DMS153 (cell line): ENCODE data around the gene DSN1.

Experiments
- DNase-seq: peaks from one replicate; lab custom pipeline; 2025; lab: John Stamatoyannopoulos, UW

DSN1 gene

DNA sequence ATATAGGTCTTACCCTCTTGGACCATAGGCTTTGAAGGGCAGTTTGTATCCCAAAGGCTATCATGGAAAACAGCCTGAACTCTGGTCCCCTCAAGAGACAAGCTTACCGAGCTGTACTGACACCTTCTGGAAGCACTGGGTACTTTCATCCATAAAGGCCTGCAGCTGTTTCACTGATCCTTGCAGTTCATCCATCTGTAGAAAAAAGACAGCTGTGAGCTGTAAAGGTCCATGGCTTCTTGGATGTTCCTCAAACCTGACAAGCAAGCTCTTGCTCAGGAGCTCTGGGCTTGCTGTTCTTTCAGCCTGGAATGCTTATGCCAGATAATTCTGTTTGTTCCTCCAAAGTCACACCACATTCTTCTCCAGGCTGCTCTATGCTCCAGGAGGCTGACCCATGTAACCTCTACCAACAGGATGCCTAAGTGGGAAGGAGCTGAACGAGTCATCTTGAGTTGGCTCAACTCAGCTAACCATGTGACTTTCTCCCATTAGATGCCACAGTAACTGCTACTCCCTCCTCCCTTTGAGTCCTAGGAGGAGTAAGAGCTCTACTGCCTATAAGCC, 18.8 kb downstream of the DSN1 start:
- peak; percentile 29 for DNase-seq

DNA sequence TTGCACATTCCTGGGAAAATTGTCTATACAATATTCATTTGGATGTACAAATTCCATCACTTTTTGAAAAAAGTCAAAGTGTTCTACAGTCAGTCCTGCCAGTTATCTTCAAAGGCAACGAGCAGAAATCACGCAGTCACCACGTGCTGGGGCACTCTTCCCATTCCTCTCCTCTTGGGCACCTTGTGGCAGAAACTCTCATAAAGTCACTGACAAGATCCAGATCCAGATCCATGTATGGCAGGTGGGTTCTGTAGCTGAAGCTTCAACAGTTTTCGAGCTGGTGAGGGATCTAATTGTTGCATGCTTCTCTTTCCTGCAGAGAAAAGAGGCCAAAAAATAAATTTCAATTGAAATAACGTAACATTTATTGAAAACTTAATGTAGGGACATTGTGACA, 21.0 kb downstream of the DSN1 start:
- DNase-seq = no peak

DNA sequence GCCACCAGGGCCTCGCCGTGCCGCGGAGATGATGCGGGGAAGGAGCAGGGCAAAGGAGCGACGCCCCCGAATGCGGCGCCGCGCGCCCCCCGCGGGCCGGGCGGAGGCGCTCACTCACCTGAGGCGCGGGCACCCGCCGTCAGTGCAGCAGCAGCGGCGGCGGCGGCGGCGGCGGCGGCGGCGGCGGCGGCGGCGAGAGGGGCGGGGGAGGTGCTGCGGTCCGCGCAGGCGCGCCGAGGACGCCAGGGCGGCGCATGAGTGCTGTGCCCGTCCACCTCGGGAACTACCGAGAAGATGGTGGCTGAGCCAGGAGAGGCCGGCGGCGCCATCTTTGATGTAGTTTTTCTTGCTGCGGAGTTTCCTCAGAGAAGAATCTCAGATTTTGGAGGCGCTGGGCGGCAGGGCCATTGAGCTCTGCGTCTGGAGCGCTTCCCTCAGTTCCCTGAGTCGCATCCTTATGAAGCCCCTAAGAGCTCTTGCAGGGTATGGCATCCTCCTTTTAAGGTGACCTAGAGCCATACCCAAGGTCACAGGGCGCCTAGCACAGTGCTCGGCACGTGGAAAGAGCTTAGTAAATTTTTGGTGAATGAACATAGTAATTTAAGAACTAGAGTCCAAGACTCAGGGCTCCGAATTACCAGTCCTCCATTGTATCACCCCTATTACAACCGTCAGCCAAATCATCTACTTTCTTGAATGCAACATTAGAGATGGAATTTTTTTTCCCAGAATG, 27.5 kb downstream of the DSN1 start, which contains the start of gene NDRG3:
TSS of gene NDRG3 (minus strand) at position 164 of the 733 bp plus-strand sequence. CDS start 24,355 bp downstream, outside the sequence.
- peak; percentile 88 for DNase-seq

DNA sequence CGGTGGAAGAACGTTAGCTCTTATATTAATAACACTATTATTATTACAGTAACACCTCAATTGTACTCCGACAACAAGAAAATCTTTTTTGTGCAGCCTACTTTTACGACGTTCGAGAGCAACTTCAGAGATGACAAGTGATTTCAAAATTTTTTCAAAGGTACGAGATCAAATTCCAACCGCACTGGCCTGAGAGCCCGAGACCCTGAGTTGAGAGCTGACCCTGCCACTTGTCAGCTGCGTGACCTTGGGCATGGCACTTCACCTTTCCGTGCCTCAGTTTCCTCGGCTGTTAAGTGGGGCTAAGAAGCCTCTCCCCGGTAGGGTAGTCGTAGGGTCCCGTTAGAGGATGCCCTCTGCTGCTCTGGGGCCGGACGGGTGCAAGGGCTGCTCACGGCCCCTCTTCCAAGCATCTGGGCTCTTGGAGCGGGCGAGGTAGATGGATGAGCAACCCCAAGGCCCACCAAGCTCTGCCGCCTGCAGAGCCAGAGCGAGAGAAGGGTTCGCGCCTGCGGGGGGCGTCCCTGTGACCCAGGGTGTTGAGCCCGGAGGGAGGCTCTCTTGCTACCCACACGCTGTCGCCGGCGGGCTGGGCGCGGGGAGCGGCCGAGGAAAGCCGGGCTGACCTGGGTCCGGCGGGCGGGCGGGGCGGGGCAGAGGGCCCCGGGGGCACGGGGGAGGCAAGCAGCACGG, 28.2 kb downstream of the DSN1 start:
- DNase-seq = no peak

DNA sequence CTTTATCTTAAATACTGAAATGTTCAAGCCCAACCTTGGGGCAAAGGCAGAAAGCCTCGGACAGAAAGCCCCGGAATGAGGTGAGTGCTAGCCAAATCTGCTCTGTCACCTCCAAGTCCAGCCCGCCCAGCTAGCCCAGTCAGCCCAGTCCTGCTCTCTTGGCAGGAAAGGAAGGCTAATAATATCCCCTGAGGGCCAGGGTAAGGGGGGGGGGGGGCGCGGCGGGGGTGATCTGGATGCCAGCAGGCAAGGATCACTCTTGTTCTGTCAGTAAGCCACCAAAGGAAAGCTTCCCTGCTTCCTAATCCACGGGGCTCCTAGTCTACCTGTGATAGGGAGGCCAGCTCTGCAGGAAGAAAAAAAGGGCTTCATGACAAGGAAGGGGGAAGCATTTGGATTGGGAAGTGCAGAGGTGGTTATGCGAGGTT, 28.8 kb downstream of the DSN1 start:
- no peak for DNase-seq

DNA sequence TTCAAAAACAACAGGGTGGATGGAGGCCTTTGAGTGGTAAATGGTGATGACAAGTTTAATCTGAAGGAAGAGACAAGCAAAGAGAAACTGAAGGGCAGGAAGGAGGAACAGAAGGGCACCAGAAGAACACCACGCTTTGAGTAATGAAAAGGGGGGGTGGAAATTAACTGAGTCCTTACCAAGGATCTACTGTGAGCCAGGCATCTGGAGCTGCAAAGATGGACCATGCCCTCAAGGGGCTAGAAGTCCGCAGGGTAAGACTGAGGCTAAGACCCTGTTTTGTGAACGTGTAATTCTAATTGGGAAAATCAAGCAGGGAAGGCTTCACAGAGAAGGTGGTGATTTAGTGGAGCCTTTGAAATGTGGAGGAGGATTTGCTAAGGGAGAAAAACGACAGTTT, 29.3 kb downstream of the DSN1 start:
- no peak for DNase-seq

DNA sequence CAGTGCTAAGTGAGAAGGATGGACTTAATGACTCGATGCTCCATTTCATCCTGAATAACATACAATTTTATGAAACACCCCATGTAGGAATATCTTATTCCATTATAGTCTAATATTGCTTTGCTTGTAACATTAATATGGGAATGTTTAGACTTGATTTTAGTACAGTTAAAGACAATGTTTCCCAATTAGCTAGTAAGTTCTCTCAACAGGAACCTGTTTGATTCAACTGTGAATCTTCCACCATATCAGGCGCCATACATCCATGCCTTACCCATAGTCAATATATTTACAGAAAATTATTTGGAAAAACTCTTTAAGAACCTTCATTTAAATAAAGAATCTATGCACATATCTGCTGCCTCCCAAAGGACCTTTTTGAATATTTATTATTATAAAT, 31.0 kb downstream of the DSN1 start:
- no peak for DNase-seq

DNA sequence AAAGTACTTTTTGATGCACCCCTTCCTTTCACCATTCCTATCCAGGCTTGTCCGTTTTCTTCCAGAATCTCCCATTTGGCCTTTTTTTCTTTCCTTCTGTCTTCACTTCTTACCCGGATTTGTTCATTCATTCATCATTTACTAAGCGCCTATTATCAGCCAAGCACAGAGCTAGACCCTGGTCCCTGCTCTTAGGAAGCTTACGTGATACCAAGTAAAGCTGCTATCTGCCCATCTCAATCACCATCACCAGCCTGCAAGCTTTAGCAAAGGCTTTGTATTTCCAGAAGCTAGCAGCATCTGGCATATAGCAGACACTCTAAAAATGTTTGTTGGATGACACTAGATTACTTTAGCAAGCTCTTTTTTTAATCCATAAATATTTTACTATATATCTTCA, 32.5 kb downstream of the DSN1 start:
- DNase-seq = no peak

DNA sequence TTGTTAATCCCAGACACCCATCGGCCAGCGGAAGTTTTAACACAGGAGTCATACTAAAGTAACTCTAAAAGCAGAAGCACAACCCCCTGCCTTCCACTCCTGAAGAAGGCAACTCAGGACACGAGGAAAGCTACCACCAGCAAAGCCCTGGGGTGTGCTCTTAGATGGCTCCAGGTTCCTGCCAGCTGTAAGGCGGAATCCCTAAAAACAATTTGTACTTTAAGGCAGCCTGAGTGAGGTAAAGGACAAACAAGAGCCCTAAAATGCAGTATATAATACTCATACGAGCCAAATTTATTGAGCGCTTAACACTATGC, 36.4 kb downstream of the DSN1 start:
- DNase-seq = no peak

DNA sequence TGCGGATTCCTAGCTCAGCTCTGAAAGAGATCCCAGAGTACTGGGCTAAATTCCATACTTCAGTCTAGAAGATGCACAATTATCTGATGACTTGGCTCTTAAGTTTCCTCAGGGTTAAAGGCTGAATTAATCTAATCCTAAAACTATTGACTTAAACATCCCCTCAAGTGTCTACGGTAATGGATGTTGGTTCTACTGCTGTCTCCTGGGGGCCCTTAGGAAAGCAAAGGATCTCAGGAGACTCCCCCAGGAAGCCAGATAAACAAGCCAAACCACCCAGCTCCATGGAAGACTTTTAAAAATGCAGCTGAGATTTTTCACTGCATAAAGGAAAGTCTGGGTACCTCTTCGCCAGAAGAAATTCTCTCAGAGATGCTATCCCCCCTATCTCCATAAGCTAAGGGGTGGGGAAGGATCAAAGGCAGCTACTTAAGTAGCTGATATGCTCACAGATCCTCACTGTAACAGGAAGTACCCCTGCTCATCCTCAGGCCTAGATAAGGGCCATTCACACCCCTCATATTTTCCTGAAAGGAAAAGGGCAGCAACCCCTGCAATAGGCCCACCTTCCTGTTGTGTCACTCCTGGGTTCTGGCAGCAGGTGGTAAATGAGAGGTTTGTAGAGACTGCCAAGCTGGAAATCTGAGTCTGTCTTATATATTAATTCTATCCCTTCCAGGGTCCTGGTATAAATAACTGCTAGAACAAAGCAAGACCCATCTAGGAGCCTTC, 36.9 kb downstream of the DSN1 start:
- no peak for DNase-seq

DNA sequence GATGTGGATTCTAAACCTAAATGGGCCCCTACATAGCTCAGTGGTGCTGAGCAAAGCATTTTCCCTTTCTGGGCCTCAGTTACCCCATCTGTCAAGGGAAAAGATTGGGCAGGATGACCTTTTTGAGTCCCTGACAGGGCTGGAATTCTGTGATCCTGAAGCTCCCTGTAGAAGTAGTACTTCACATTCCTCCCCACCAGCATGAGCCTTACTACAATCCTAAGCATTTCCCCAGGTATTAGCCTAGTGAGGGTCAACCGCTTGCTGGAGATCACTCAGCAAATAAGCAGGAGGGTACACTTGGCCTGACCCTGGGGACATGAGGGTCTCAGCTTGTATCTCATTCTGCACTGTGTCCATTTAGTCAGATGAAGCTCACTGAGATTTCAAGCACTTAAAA, 41.1 kb downstream of the DSN1 start:
- no peak for DNase-seq

DNA sequence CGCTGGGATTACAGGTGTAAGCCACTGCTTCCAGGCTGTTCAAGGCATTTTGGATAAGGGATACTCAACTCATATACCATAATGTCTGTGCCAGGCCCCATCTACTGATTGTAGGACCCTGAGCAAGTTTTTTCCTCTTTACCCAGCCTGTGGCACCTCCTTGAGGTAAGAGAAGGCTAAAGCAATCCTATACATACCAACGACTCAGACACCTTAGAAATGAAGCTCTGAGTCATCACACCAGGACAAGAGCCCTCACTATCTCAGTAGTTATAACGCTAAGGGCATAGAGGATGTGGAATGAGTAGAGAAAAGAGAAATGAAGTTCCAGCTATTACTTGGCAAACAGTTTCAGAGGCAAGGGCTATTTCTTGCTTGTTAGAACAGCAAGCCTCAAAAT, 44.6 kb downstream of the DSN1 start:
- no peak for DNase-seq

DNA sequence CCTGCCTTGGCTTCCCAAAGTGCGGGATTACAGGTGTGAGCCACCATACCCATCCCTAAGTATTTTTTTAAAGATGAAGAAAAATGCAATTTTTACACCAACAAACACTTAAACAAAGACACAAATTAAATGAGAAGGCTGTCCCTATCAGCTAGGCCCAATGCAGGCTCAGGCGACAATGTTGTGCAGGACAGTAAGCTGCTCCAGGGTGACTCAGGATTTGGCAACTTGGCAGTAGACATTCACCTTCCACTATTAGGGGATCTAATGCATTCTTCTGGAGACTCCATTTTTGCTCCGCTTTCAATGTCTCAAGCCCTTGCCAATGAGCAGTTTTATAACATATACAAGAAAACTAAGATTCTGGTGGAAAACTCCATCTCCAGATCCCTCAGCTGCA, 47.4 kb downstream of the DSN1 start:
- no peak for DNase-seq

DNA sequence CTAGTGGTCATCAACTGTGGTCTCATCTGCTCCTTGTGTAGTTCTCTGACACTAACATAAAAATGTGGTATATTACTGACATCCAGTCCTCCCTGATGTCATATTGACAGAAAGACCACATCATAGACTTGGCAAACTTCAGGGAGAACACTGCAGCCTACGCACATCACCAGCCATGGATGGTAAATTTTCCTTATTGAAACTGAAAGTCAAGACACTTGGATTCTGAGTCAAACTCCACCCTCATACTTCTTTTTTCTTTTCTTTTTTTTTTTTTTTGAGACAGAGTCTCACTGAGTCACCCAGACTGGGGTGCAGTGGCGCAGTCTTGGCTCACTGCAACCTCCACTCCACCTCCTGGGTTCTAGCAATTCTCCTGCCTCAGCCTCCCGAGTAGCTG, 53.1 kb downstream of the DSN1 start:
- no peak for DNase-seq

DNA sequence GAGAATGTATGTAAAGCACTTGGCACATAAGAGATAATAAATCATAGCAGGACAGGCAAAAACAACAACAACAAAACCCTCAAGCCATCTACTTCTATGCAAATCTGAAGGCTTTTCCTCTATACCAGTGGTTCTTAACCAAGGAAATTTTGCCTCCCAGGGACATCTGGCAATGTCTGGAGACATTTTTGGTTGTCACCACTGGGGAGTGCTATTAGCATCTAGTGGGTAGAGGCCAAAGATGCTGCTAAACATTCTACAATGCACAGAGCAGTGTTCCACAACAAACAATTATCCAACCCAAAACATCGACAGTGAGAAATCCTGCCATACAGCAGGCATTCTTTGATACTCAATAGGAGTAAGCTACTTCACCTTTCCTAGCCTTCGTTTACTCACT, 55.9 kb downstream of the DSN1 start:
- DNase-seq = no peak

DNA sequence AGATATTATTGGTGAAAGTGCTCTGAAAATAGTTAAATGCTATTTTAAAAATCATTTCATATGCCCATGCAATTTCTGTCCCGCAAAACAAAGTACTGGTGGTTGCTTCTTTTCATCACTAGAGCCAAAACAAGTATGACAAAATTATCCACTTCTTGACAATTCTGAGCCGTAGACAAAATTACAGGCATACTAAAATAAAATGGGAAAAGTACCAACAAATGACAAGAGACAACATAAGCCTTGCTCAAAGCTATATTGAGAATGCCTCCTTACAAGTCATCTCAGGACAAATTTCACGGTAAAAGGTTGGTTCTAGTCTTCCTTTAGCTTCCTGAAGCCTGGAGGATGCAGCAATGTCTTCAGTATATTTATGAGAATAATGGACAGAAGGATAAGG, 56.5 kb downstream of the DSN1 start:
- no peak for DNase-seq

DNA sequence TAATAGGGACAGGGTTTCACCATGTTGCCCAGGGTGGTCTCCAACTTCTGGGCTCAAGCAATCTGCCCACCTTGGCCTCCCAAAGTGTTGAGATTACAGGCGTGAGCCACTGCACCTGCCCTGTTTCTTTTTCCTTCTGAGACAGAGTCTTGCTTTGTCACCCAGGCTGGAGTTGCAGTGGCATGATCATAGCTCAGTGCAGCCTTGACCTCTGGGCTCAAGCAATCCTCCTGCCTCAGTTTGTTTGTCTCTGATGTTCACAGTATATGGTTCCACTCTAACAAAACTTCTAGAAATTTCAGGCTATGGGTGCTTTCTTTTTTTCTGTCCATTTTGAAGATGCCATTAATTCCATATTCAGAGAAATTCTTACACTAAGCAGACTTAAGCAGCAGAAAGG, 60.8 kb downstream of the DSN1 start:
- no peak for DNase-seq

DNA sequence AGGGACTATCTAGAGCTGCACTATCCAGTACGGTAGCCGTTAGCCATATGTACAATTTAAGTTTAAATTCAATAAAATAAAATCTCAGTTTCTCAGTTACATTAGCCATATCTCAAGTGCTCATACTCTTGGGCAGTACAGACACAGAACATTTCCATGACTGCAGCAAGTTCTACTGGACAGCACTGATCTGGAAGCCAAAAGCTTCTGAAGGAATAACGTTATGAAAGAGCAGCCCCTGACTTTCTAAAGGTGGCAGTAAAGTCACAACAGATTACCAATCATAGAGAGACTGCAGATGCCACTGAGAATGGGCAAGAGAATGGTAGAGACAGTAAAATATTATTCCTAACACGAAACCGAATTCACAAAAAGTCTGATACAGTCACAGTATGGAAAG, 64.4 kb downstream of the DSN1 start:
- DNase-seq = no peak

DNA sequence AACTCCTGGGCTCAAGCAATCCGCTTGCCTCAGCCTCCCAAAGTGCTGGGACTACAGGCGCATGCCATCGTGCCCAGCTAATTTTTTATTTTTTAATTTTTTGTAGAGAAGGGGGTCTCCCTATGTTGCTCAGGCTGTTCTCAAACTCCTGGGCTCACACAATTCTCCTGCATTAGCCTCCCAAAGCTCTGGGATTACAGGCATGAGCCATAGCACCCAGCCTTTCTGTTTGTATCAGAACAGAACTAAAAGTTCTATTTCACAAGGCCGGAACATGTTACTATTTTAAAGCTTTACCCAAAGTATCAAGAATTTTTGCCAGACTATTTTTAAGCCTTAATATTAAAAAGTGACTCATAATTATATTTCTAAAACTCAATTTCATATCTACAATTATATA, 70.0 kb downstream of the DSN1 start:
- no peak for DNase-seq
